HepG2 (cell line): ENCODE results near the gene BACH1. TPM values are rescaled to one million over a fixed set of nuclear protein-coding genes. Genes with fewer than 3 reads are reported as not detected.

ENCODE experiments used
- CHD4 ChIP-seq: fragments of 200-600 bp; sonication (generic); IDR thresholded peaks from 2 replicates; pipeline ENCODE4 v1.7.0; 2017; ENCODE audit warnings: mild to moderate bottlenecking, low read length, borderline replicate concordance
- DNMT1 ChIP-seq: sonication (generic); formaldehyde crosslinking; IDR thresholded peaks from 2 replicates; pipeline ENCODE4 v1.5.1; 2020; ENCODE audit warnings: mild to moderate bottlenecking, missing genetic modification reagents
- HDAC6 ChIP-seq: fragments of 200-600 bp; sonication (generic); IDR thresholded peaks from 2 replicates; pipeline ENCODE4 v1.7.0; 2017; ENCODE audit warnings: mild to moderate bottlenecking, antibody characterized with exemption, low read length, low read depth
- MAZ ChIP-seq, 2 experiments: sonication (generic) in 1 of 2; formaldehyde crosslinking in 1 of 2; IDR thresholded peaks; 2 replicates each; pipeline versions ENCODE4 v1.5.0 to v1.6.1; 2012 to 2020; ENCODE audit warnings: low read depth in 2 of 2, mild to moderate bottlenecking in 2 of 2, borderline replicate concordance in 1 of 2, improper control_type of control experiment in 1 of 2, low read length in 1 of 2, missing genetic modification reagents in 1 of 2, moderate library complexity in 1 of 2
- MXI1 ChIP-seq: IDR thresholded peaks from 3 replicates; pipeline ENCODE4 v1.6.1; 2012; ENCODE audit warnings: low read depth, low read length, inconsistent platforms, borderline replicate concordance
- NCOA1 ChIP-seq: sonication (generic); formaldehyde crosslinking; IDR thresholded peaks from 2 replicates; pipeline ENCODE4 v1.9.0; 2021; ENCODE audit warnings: missing genetic modification reagents
- REPIN1 ChIP-seq: sonication (generic); formaldehyde crosslinking; IDR thresholded peaks from 2 replicates; pipeline ENCODE4 v1.8.0; 2022; ENCODE audit warnings: missing genetic modification reagents, low read depth, mild to moderate bottlenecking, borderline replicate concordance
- SMARCC2 ChIP-seq: fragments of 450-650 bp; IDR thresholded peaks from 2 replicates; pipeline ENCODE4 v1.6.1; 2017; ENCODE audit warnings: antibody characterized with exemption, mild to moderate bottlenecking
- SNAPC2 ChIP-seq: sonication (generic); formaldehyde crosslinking; IDR thresholded peaks from 2 replicates; pipeline ENCODE4 v1.8.1; 2022; ENCODE audit warnings: mild to moderate bottlenecking, missing genetic modification reagents
- ZFP90 ChIP-seq: sonication (generic); formaldehyde crosslinking; IDR thresholded peaks from 2 replicates; pipeline ENCODE4 v1.8.0; 2022; ENCODE audit warnings: missing genetic modification reagents, mild to moderate bottlenecking, inconsistent platforms, borderline replicate concordance
- ZNF333 ChIP-seq: sonication (generic); formaldehyde crosslinking; IDR thresholded peaks from 2 replicates; pipeline ENCODE4 v1.4.0; 2020; ENCODE audit warnings: mild to moderate bottlenecking, missing genetic modification reagents, borderline replicate concordance
- ZNF451 ChIP-seq: sonication (generic); formaldehyde crosslinking; IDR thresholded peaks from 2 replicates; pipeline ENCODE4 v1.5.0; 2020; ENCODE audit warnings: mild to moderate bottlenecking, missing genetic modification reagents
- ZNF780A ChIP-seq: sonication (generic); formaldehyde crosslinking; IDR thresholded peaks from 2 replicates; pipeline ENCODE4 v1.8.0; 2022; ENCODE audit warnings: mild to moderate bottlenecking, missing genetic modification reagents, moderate library complexity
- polyA plus RNA-seq, 8 experiments: library from polyadenylated mRNA; depleted of rRNA in 3 of 8; stranded (reverse) in 7 of 8; unstranded in 1 of 8; fragments of >200 nt; fragmentation: Illumina TruSeq in 4 of 8; extraction: Trizol in 4 of 8; gene quantifications; 2 replicates each; pipeline versions ENCODE4 v1.2.1 to v1.2.3, GENCODE V29; 2011 to 2016; ENCODE audit warnings: low read depth in 4 of 8, missing spikeins in 1 of 8, mixed read lengths in 1 of 8; ENCODE audit not compliant: insufficient read depth in 1 of 8
- total RNA-seq, 5 experiments: library from RNA; depleted of rRNA; stranded (reverse); fragments of >200 nt; fragmentation: Illumina TruSeq; extraction: Trizol; gene quantifications; 2 replicates each; pipeline ENCODE4 v1.2.3, GENCODE V29; 2016; ENCODE audit warnings: low read depth in 1 of 5
- TF ChIP-seq, protein P1 (sequence below), 2 experiments: IDR thresholded peaks; 2 replicates each; pipeline ENCODE4 v1.6.1; 2011 to 2012; ENCODE audit warnings: low read length in 2 of 2, borderline replicate concordance in 1 of 2, low read depth in 1 of 2, mild to moderate bottlenecking in 1 of 2, moderate library complexity in 1 of 2
- TF ChIP-seq, protein P2 (sequence below): sonication (generic); formaldehyde crosslinking; IDR thresholded peaks from 2 replicates; pipeline ENCODE4 v1.4.0; 2020; ENCODE audit warnings: missing genetic modification reagents, borderline replicate concordance
- TF ChIP-seq, protein P3 (sequence below): sonication (generic); formaldehyde crosslinking; IDR thresholded peaks from 2 replicates; pipeline ENCODE4 v1.9.0; 2021; ENCODE audit warnings: missing genetic modification reagents, mild to moderate bottlenecking, borderline replicate concordance
- TF ChIP-seq, protein P4 (sequence below): sonication (generic); formaldehyde crosslinking; IDR thresholded peaks from 2 replicates; pipeline ENCODE4 v1.4.0; 2020; ENCODE audit warnings: missing genetic modification reagents, borderline replicate concordance

Gene BACH1
- total and polyA plus RNA-seq, 2 of the 13 experiments (the other 11 are each of a cell fraction or from before 2014, with no cell fraction given): 16.5 to 51.7 TPM

DNA sequence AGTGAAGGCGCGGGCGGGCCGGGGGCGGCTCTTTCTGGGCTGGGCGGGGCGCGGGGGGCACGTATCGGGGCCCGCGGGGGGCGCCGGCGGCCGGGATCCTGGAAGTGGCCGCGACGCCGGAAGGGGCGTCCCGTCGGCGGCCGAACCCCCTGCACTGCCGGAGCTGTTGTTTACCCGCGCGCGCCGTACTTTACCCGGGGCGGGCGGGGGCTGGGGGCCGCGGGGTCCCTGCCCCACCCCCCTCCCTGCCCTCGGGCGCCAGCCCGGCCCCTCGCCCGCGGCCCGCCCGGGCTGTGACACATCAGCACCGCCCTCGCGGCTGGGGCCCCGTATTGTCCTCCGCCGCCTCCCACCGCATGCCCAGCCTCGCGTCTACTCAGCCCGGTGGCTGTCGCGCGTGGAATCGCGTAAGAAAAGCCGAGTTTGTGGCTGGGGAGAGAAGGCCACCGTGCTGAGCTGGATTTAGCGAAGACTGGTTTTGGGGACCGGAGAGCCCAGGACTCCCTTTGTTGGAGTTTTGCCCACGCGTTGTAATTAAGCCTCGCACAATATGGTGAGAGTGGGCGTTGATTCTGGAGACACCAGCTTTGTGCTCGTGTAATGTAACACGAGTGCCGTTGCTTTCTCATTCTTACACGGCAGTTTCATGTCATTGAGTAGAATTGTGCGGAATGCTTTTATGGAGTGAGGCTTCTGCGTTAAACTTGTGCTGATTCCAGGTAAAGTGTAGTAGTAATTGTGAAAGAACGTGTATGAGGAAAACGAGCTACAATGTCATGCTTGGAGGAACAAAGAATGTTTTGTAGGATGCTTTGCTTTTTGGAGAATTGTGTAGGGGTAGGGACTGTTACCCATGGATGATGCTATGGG is 559 bp downstream of the BACH1 start (continued):
- TF ChIP-seq, protein P1, sequence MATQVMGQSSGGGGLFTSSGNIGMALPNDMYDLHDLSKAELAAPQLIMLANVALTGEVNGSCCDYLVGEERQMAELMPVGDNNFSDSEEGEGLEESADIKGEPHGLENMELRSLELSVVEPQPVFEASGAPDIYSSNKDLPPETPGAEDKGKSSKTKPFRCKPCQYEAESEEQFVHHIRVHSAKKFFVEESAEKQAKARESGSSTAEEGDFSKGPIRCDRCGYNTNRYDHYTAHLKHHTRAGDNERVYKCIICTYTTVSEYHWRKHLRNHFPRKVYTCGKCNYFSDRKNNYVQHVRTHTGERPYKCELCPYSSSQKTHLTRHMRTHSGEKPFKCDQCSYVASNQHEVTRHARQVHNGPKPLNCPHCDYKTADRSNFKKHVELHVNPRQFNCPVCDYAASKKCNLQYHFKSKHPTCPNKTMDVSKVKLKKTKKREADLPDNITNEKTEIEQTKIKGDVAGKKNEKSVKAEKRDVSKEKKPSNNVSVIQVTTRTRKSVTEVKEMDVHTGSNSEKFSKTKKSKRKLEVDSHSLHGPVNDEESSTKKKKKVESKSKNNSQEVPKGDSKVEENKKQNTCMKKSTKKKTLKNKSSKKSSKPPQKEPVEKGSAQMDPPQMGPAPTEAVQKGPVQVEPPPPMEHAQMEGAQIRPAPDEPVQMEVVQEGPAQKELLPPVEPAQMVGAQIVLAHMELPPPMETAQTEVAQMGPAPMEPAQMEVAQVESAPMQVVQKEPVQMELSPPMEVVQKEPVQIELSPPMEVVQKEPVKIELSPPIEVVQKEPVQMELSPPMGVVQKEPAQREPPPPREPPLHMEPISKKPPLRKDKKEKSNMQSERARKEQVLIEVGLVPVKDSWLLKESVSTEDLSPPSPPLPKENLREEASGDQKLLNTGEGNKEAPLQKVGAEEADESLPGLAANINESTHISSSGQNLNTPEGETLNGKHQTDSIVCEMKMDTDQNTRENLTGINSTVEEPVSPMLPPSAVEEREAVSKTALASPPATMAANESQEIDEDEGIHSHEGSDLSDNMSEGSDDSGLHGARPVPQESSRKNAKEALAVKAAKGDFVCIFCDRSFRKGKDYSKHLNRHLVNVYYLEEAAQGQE (IDR thresholded peaks at IDR 0.05; ENCODE audit: borderline replicate concordance in 1 of 2, low read depth in 1 of 2, low read length in 2 of 2): no peak; a peak in 1 of 4 replicates
- no peak for TF ChIP-seq ZNF333
- no peak for TF ChIP-seq NCOA1
- TF ChIP-seq HDAC6: no peak
- TF ChIP-seq MXI1: peak; percentile 67; the same call in 1 of the 3 replicates
- peak; percentile 40; the same call in 1 of the 2 replicates for TF ChIP-seq SNAPC2
- no peak; the same call in 1 of the 2 replicates for TF ChIP-seq DNMT1 (CRISPR knock-in tag)
- TF ChIP-seq SMARCC2: no peak
- no peak for TF ChIP-seq ZFP90 (CRISPR knock-in tag)
- TF ChIP-seq, protein P2, sequence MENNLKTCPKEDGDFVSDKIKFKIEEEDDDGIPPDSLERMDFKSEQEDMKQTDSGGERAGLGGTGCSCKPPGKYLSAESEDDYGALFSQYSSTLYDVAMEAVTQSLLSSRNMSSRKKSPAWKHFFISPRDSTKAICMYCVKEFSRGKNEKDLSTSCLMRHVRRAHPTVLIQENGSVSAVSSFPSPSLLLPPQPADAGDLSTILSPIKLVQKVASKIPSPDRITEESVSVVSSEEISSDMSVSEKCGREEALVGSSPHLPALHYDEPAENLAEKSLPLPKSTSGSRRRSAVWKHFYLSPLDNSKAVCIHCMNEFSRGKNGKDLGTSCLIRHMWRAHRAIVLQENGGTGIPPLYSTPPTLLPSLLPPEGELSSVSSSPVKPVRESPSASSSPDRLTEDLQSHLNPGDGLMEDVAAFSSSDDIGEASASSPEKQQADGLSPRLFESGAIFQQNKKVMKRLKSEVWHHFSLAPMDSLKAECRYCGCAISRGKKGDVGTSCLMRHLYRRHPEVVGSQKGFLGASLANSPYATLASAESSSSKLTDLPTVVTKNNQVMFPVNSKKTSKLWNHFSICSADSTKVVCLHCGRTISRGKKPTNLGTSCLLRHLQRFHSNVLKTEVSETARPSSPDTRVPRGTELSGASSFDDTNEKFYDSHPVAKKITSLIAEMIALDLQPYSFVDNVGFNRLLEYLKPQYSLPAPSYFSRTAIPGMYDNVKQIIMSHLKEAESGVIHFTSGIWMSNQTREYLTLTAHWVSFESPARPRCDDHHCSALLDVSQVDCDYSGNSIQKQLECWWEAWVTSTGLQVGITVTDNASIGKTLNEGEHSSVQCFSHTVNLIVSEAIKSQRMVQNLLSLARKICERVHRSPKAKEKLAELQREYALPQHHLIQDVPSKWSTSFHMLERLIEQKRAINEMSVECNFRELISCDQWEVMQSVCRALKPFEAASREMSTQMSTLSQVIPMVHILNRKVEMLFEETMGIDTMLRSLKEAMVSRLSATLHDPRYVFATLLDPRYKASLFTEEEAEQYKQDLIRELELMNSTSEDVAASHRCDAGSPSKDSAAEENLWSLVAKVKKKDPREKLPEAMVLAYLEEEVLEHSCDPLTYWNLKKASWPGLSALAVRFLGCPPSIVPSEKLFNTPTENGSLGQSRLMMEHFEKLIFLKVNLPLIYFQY (CRISPR knock-in tag): no peak
- TF ChIP-seq MAZ (IDR thresholded peaks at IDR 0.05; ENCODE audit: borderline replicate concordance, low read depth, low read length): no peak
- TF ChIP-seq MAZ (CRISPR knock-in tag; IDR thresholded peaks at IDR 0.05; ENCODE audit: low read depth): no peak
- TF ChIP-seq ZNF451 (CRISPR knock-in tag): no peak; the same call in 1 of the 2 replicates
- no peak for TF ChIP-seq ZNF780A (CRISPR knock-in tag)
- peak; percentile 40; the same call in 1 of the 2 replicates for TF ChIP-seq REPIN1 (CRISPR knock-in tag)
- TF ChIP-seq, protein P3, sequence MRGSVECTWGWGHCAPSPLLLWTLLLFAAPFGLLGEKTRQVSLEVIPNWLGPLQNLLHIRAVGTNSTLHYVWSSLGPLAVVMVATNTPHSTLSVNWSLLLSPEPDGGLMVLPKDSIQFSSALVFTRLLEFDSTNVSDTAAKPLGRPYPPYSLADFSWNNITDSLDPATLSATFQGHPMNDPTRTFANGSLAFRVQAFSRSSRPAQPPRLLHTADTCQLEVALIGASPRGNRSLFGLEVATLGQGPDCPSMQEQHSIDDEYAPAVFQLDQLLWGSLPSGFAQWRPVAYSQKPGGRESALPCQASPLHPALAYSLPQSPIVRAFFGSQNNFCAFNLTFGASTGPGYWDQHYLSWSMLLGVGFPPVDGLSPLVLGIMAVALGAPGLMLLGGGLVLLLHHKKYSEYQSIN (CRISPR knock-in tag): no peak
- no peak for TF ChIP-seq CHD4
- TF ChIP-seq, protein P4, sequence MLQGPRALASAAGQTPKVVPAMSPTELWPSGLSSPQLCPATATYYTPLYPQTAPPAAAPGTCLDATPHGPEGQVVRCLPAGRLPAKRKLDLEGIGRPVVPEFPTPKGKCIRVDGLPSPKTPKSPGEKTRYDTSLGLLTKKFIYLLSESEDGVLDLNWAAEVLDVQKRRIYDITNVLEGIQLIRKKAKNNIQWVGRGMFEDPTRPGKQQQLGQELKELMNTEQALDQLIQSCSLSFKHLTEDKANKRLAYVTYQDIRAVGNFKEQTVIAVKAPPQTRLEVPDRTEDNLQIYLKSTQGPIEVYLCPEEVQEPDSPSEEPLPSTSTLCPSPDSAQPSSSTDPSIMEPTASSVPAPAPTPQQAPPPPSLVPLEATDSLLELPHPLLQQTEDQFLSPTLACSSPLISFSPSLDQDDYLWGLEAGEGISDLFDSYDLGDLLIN (CRISPR knock-in tag): no peak; the same call in 1 of the 2 replicates
